Measurements from ENCODE around the gene MPI. TPM values are rescaled to one million over a fixed set of nuclear protein-coding genes. Genes with fewer than 3 reads are reported as not detected.
A peak's percentile ranks its signal among the peaks of the same experiment; 100 is the strongest.

Gene MPI
- total RNA-seq, 1 donor from 2014 or later, result 43.8 TPM

DNA sequence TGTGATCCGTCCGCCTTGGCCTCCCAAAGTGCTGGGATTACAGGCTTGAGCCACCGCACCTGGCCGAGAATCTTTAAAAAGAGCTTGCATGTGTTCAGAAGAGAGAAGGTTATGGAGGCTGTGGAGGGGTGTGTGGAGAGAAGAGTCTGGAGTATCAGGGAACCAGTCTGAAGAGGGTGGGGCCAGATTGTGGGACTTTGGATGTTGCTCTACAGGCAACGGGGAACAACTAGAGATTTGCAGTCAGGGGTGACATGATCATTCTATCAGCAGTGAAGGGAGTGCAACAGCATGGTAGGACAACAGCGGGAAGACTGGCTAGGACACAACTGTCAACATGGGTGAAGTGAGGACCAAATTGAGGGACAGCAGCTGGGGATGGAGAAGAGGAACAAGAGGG is 25.5 kb upstream of the MPI start:
- Mint-ChIP-seq H3K27me3 (ENCODE audit: low read depth) (no peaks in the 10 kb centered on the region), H3K36me3 (ENCODE audit: low read depth) (peaks cover 9% of the 10 kb centered on the region), H3K4me1 (peaks cover 8% of the 10 kb centered on the region), H3K27ac (ENCODE audit: unreplicated experiment) (no peak overlapping the region), H3K9me3 (no peaks in the 10 kb centered on the region), H3K4me3 (peak overlapping the region; percentile 27)
- TF ChIP-seq, protein P1, sequence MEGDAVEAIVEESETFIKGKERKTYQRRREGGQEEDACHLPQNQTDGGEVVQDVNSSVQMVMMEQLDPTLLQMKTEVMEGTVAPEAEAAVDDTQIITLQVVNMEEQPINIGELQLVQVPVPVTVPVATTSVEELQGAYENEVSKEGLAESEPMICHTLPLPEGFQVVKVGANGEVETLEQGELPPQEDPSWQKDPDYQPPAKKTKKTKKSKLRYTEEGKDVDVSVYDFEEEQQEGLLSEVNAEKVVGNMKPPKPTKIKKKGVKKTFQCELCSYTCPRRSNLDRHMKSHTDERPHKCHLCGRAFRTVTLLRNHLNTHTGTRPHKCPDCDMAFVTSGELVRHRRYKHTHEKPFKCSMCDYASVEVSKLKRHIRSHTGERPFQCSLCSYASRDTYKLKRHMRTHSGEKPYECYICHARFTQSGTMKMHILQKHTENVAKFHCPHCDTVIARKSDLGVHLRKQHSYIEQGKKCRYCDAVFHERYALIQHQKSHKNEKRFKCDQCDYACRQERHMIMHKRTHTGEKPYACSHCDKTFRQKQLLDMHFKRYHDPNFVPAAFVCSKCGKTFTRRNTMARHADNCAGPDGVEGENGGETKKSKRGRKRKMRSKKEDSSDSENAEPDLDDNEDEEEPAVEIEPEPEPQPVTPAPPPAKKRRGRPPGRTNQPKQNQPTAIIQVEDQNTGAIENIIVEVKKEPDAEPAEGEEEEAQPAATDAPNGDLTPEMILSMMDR (conservative IDR thresholded peaks at IDR 0.05), result no peak
- no peak for DNase-seq (ENCODE audit: low read depth, low spot score)

DNA sequence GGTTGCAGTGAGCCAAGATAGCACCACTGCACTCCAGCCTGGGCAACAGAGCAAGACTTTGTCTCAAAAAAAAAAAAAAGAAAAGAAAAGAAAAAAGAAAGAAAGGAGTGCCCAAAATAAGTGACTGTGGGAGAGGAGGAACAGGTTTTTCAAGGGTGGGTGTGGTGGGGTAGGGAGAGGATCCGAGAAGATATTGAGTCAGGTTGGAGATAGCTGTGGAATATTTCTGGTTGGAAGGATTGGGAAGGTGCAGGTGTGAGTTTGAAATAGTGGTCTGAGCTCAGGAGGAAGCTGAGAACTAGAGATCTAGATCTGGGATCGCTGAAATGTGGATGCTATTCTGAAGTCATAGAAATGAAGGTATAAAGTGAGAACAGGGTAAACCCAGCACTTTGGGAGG is 24.5 kb upstream of the MPI start:
- TF ChIP-seq, protein P1 (conservative IDR thresholded peaks at IDR 0.05), result no peak
- no peaks in the 10 kb centered on the region for H3K27me3 Mint-ChIP-seq (ENCODE audit: low read depth)
- peaks cover 12% of the 10 kb centered on the region for H3K4me1 Mint-ChIP-seq
- no peak overlapping the region for H3K27ac Mint-ChIP-seq (ENCODE audit: unreplicated experiment)
- DNase-seq (ENCODE audit: low read depth, low spot score), result no peak
- peaks cover 9% of the 10 kb centered on the region for H3K36me3 Mint-ChIP-seq (ENCODE audit: low read depth)
- H3K9me3 Mint-ChIP-seq, result no peaks in the 10 kb centered on the region
- peak overlapping the region; percentile 11 for H3K4me3 Mint-ChIP-seq

DNA sequence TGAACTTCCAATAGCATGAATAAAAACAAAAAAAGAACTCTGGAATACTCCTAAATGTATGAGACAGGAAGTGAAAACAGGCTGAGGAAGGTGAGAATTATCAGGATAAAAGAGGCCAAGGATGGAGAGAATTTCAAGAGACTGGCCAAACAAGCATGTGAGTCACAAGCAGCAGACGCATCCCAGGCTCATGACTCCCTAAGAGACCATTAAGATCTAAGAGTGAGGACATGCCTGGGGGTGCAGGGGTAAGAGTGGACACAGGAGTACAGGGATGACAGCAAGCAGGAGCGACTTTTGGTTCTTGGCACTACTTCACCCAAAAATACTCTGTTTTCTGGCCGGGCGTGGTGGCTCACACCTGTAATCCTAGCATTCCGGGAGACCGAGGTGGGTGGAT is 23.8 kb upstream of the MPI start:
- TF ChIP-seq, protein P1 (conservative IDR thresholded peaks at IDR 0.05), result no peak
- Mint-ChIP-seq H3K27me3 (ENCODE audit: low read depth) (no peaks in the 10 kb centered on the region), H3K27ac (ENCODE audit: unreplicated experiment) (peak overlapping the region; percentile 5), H3K9me3 (no peaks in the 10 kb centered on the region), H3K36me3 (ENCODE audit: low read depth) (peaks cover 9% of the 10 kb centered on the region), H3K4me3 (peak overlapping the region; percentile 11), H3K4me1 (peaks cover 20% of the 10 kb centered on the region)
- no peak for DNase-seq (ENCODE audit: low read depth, low spot score)

DNA sequence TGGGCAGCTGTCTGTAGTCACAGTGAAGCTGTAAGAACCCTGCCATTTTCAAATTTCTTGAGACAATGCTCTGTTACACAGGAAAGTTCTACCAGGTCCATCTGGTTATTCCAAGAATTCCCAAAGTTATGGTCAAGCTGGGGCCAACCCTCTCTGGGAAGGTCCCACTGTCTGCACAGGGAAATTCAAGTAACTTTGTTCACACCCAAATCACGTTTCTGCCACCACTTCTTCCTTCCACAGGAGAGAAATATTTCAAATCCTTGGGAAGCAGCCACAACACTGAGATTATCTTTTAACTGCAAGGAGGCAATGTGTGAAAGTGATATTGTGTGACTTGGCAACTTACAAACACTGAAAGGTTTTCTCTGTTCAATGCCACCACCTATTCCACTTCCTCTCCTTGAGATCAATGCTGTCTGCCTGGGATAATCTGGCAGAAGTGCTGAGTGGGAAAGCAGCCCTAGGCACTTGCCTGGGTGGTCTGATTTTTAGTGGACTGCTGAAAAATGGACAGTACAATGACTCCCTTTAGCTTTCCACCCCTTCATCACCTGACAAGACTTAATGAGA is 22.3 kb upstream of the MPI start:
- Mint-ChIP-seq H3K36me3 (ENCODE audit: low read depth) (peaks cover 9% of the 10 kb centered on the region), H3K27ac (ENCODE audit: unreplicated experiment) (no peak overlapping the region), H3K4me3 (peak overlapping the region; percentile 63), H3K9me3 (no peaks in the 10 kb centered on the region), H3K4me1 (peaks cover 23% of the 10 kb centered on the region), H3K27me3 (ENCODE audit: low read depth) (no peaks in the 10 kb centered on the region)
- no peak for DNase-seq (ENCODE audit: low read depth, low spot score)
- TF ChIP-seq, protein P1 (conservative IDR thresholded peaks at IDR 0.05), result no peak

DNA sequence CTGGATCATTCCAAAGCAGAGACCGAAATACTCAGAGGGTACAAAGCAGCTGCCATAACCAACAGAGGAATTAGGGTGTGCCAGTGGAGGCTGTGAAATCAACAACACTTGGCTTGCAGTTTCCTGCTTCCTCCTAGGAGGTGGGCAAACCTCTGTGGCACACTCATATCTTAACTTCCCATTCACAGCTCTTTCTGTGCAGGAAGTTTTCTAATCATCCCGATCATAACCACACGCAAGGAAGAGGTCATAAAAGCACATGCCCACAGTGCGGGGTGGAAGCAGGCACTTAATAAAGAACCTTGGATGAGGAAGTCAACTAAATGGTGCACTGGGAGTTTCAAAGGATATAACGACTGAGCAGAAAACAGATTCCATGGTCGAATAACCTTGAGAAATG is 21.8 kb upstream of the MPI start:
- Mint-ChIP-seq H3K4me3 (peak overlapping the region; percentile 63), H3K4me1 (peaks cover 28% of the 10 kb centered on the region), H3K9me3 (no peaks in the 10 kb centered on the region), H3K27ac (ENCODE audit: unreplicated experiment) (no peak overlapping the region), H3K27me3 (ENCODE audit: low read depth) (no peaks in the 10 kb centered on the region), H3K36me3 (ENCODE audit: low read depth) (peaks cover 9% of the 10 kb centered on the region)
- TF ChIP-seq, protein P1 (conservative IDR thresholded peaks at IDR 0.05), result no peak
- DNase-seq (ENCODE audit: low read depth, low spot score), result no peak
